ENCODE data around the gene PLEKHH2. TPM values are rescaled to one million over a fixed set of nuclear protein-coding genes. Genes with fewer than 3 reads are reported as not detected.

The PLEKHH2 gene
- total and polyA plus RNA-seq, 12 donors: 1.9 to 18.3 (median 5.9) TPM

DNA sequence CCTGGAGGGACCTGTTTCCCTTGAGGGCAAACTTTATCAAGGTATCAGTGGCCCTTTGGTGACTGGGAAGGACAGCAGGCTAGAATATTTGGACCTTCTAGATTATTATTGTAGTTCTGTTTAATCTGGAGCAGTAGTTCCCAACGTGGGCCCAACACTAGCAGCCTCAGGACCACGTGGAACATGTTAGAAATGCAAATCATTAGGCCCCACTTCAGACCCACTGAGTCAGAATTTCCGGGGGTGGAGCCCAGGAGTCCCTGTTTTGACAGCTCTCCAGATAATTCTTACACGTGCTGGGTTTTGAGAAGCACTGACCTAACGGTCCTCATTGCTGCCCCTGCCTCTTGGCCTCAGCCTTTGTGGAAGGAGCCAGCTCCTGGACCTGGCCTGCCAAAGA lies 111.3 kb downstream of the PLEKHH2 start:
- no peaks in the 10 kb centered on the region for H3K36me3 ChIP-seq (replicated peaks in 1 of 2)
- WGBS, 4 donors: 70 to 89% (median 82%) methylated on average over 5 of the region's 5 CpGs
- TF ChIP-seq, protein P1, sequence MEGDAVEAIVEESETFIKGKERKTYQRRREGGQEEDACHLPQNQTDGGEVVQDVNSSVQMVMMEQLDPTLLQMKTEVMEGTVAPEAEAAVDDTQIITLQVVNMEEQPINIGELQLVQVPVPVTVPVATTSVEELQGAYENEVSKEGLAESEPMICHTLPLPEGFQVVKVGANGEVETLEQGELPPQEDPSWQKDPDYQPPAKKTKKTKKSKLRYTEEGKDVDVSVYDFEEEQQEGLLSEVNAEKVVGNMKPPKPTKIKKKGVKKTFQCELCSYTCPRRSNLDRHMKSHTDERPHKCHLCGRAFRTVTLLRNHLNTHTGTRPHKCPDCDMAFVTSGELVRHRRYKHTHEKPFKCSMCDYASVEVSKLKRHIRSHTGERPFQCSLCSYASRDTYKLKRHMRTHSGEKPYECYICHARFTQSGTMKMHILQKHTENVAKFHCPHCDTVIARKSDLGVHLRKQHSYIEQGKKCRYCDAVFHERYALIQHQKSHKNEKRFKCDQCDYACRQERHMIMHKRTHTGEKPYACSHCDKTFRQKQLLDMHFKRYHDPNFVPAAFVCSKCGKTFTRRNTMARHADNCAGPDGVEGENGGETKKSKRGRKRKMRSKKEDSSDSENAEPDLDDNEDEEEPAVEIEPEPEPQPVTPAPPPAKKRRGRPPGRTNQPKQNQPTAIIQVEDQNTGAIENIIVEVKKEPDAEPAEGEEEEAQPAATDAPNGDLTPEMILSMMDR (IDR thresholded peaks at IDR 0.05): no peak
- no peak for TF ChIP-seq POLR2A (IDR thresholded peaks at IDR 0.05)
- H3K27me3 ChIP-seq: no peaks in the 10 kb centered on the region
- no peak overlapping the region for H3K4me3 ChIP-seq
- no peak overlapping the region for H3K27ac ChIP-seq
- no peaks in the 10 kb centered on the region for H3K9me3 ChIP-seq (replicated peaks in 1 of 3)
- no peak for DNase-seq
- intact Hi-C loops (cut with DNase I): no loop called here
- no peaks in the 10 kb centered on the region for H3K4me1 ChIP-seq (replicated peaks in 1 of 2)

DNA sequence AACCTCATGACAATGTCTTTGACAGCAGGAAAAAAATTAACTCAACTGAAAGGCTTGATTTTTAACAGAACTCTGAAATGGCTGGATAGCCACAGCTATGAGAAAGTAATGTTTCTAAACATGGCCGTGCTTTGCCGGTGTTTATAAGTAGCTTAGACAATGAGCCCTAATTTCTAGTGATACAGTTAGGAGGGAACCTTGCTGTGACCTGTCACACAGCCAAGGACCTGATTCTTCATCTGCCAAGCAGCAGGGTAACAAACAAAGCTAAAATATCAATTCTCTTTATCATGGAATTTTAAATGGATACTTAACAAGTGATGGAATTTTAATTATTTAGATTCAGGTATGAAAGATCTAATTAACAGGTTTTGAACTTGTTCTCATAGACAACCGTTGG lies 112.5 kb downstream of the PLEKHH2 start:
- intact Hi-C loops (cut with DNase I): no loop called here
- TF ChIP-seq POLR2A (IDR thresholded peaks at IDR 0.05): no peak
- TF ChIP-seq, protein P1 (IDR thresholded peaks at IDR 0.05): no peak
- H3K27me3 ChIP-seq: no peaks in the 10 kb centered on the region
- H3K9me3 ChIP-seq (replicated peaks in 1 of 3): no peaks in the 10 kb centered on the region
- DNase-seq: no peak
- WGBS, 4 donors: 70 to 84% (median 76%) methylated on average over 3 of the region's 3 CpGs
- H3K27ac ChIP-seq: no peak overlapping the region
- H3K4me3 ChIP-seq: no peak overlapping the region
- no peaks in the 10 kb centered on the region for H3K36me3 ChIP-seq (replicated peaks in 1 of 2)
- no peaks in the 10 kb centered on the region for H3K4me1 ChIP-seq (replicated peaks in 1 of 2)

DNA sequence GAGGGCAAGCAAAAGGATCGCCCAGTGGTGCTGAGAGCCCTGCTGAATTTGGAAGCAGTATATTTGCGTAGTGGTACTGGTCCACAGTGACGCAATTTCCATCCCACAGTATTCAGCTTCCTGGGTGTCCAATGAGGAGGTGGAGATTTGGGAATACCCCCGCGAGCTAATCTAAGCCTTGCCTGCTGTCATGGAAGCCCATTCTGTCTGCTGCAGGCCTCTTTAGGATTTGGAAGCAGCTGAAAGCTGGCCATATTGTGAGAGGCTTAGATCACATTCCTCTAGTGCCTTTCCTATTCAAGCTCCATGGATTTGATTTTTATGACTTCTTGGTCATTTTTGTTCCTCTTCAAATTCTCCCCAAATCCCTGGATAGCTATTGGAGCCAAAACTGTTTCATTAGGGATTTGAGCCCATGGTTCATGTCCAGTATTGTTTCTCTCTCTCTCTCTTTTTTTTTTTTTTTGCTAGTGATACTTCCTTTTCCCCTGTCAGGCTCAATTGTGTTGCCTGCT lies 114.5 kb downstream of the PLEKHH2 start:
- no peaks in the 10 kb centered on the region for H3K9me3 ChIP-seq (replicated peaks in 1 of 3)
- H3K27me3 ChIP-seq: no peaks in the 10 kb centered on the region
- no peak for TF ChIP-seq POLR2A (IDR thresholded peaks at IDR 0.05)
- TF ChIP-seq, protein P1 (IDR thresholded peaks at IDR 0.05): no peak
- no peaks in the 10 kb centered on the region for H3K36me3 ChIP-seq (replicated peaks in 1 of 2)
- no peaks in the 10 kb centered on the region for H3K4me1 ChIP-seq (replicated peaks in 1 of 2)
- H3K4me3 ChIP-seq: no peak overlapping the region
- no peak overlapping the region for H3K27ac ChIP-seq
- no peak for DNase-seq
- intact Hi-C loops (cut with DNase I): no loop called here
- 88 to 97% (median 93%) methylated on average over 5 of the region's 5 CpGs for WGBS, 4 donors

DNA sequence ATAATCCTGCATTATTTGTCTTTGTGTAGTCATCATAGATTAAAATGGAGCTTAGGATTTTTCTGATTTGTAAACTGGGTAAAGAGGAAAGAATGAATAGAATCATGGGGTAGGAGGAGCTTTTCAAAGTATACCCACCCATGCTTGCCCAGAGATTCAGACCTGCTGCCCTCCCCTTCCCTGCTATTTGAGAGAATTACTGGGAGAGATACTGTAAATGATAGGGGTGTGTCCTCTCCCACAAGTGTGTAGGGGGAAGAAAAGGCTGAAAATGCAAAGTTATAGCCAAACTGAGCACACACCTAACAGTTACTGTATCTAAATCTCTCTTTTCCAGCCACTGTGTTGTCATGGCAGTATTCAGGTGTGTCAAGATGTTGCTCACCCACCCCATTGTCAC lies 115.2 kb downstream of the PLEKHH2 start:
- TF ChIP-seq POLR2A (IDR thresholded peaks at IDR 0.05): no peak
- TF ChIP-seq, protein P1 (IDR thresholded peaks at IDR 0.05): no peak
- Histone ChIP-seq H3K9me3 (replicated peaks in 1 of 3) (no peaks in the 10 kb centered on the region), H3K36me3 (replicated peaks in 1 of 2) (no peaks in the 10 kb centered on the region), H3K4me3 (no peak overlapping the region), H3K27me3 (no peaks in the 10 kb centered on the region), H3K4me1 (replicated peaks in 1 of 2) (no peaks in the 10 kb centered on the region), H3K27ac (no peak overlapping the region)
- DNase-seq: no peak
- intact Hi-C loops (cut with DNase I): no loop called here

Data from adrenal gland (tissue), 12 donors.